HG02571 (cell line): Measurements from ENCODE around the gene TMEM144.
A peak's percentile ranks its signal among the peaks of the same experiment; 100 is the strongest.
"Not testable (repeated sequence)": the region's sequence is repeated elsewhere in the genome, so short reads cannot be mapped to it uniquely, and the experiment has no call there.

Source experiments
- ATAC-seq: cut with Tn5 transposase; IDR thresholded peaks from one replicate; pipeline ENCODE4 v1.9.1; 2021; ENCODE audit warnings: mild to moderate bottlenecking, moderate library complexity; ENCODE audit not compliant: unreplicated experiment

Gene TMEM144

DNA sequence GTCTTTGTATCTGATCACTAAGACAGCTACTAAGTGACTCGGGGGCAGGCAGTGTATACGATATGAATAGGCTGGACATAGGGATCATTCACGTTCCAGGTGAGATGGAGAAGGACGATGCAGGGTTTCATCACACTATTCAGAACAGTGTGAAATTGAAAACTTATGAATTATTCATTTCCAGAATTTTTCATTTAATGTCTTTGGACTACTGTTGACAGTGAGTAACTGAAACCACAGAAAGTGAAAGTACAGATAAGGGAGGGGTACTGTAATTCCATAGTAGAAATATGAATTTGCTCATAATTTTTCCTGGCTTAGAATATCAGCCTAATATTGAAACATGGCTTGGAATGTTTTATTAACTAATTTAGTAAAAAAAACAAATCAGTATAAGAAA, 24.4 kb downstream of the TMEM144 start:
- ATAC-seq, result no peak

DNA sequence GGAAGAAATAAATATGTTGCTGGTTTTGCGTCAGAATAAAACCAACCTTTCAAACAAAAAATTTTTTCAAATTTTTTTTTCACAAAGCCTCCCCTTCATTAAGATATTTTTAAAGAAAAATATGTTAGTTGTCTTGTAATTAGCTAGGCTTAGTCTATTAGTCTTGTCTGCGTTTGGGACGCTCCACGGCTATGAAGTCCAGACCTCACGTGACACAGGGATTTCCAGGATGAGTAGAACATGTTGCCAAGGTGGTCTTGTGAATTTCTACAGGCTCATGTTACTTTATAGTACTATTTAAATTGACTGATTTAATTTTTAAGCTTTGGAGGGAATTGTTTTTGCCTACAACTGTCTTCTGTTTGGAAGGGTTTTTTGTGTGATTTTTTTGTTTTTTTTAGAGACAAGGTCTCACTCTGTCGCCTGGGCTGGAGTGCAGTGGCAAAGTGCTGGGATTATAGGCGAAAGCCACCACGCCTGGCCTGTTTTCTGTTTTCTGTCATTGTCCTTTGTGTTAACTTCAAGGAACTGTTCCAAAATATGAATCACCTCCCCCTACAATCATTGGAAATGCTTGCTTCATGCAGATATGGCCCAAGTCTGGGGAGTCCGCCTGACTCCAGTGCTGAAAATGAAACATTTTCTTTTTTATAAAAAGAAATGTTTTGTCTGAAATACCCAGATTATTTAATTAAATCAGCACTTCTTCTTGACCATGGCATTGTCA, 26.2 kb downstream of the TMEM144 start:
- ATAC-seq, result no peak

DNA sequence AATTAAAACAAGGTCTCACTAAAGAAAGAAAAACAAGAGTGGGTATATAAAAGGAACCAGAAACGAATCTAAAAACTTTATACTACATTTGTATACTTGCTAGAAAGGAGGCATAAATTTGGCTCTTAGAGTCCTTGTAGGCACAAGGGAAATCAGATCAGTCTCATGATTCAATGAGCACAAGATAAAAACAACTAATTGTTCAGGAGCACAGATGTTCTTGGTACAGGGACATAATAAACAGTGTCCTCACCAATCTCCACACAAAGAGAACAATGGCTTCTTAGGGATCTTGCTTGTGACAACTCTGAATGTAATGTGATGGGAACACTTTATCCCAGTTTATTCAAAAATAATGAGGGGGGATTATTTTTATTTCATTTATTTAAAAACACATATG, 28.3 kb downstream of the TMEM144 start:
- ATAC-seq, result no peak

DNA sequence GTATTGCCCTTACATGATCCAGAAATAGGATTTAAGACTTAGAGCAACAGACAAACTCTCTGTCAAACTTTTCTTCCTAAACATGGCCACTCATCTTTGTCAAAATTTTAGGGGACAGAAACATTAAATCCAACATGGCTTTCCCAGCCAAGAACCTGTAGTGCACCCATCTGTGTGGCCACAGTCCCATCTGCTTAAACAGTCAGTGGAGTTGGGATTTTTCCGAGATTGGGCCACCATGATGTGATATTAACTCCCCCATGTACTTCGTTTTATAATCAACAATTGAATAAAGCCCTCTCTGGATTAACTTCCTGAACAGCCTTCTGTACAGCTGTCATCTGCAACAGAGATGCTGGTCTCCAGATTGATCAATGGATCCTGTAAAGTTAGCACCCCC, 28.9 kb downstream of the TMEM144 start:
- no peak for ATAC-seq

DNA sequence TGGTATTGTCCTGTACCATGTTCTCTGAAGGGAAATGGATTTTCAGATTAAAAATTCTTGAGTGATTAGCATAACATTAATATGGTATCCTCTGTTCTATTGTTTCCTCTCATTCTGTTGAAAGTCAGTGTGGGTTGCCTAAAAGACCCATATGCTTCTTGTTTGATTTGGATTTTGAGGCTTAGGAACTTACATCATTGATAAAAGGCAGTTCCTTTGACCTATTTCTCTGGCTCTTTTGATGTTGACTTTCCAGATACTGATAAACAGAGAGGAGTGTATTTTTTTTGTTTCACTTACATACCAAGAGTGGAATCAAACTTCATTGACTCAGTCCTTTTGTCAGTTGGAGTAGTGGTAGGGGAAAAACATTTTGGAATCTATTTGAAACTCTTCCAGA, 32.8 kb downstream of the TMEM144 start:
- no peak for ATAC-seq

DNA sequence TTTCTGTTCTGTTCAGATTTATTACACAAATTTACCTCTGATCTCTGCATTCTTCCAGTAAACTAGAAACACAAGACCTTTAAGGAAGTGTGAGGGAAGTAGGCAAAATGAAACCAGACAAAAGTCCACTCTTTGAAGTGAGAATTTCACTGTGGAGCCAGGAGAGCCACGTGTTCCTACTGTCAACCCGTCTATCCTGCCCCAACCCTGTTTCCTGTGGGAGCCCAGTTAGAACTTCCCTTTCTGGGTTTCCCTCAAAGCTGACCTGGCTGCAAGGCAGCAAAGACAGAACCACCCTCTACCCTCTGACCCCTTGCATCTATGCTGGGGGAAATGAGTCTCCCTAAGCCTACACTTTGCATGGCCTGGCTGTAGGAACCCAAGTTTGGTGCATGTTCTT, 40.0 kb downstream of the TMEM144 start:
- no peak for ATAC-seq

DNA sequence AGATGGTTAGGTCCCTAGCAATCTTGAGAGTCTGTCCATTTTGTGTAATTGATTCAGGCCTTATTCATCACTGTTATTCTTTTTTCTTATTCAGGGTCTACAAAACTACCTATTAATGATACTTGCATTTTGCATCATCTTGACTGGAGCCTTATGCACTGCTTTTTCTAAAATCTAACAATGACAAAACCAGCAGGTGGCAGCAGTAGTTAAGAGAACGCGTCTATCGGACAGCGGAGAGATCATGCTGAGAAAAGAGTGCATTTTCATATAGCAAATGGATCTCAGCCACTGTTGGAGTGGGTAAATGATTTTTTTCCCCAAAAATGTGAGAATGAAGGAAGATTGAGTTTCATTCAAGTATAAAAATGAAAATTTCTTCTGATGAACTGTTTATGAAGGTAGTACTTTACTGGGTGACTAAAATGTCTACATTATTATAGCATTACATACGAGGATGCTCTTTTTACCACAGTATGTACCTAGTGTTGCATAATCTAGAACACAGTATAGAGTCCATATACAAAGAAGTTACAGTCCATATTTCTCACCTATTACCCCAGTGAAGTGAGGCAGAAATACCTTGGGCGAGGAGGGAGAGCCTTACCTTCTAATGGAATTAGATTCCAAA, 43.2 kb downstream of the TMEM144 start:
- ATAC-seq, result peak; percentile 74

DNA sequence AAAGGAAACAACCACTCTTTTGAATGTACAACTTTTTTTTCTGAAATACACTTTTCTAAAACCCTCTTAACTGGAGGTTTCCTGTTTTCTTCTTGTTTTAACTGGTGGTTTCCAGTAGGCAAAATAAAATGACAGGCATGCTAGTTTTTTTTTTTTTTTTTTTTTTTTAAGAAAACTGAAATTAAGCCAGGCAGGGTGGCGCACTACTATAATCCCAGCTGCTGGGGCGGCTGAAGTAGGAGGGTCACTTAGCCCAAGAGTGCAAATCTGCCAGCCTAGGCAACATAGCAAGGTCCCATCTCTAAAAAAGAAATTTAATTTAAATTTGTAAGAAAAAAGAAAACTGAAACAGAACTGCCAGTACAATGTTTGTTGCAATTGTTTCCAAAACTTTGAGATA, 44.0 kb downstream of the TMEM144 start:
- no peak for ATAC-seq

DNA sequence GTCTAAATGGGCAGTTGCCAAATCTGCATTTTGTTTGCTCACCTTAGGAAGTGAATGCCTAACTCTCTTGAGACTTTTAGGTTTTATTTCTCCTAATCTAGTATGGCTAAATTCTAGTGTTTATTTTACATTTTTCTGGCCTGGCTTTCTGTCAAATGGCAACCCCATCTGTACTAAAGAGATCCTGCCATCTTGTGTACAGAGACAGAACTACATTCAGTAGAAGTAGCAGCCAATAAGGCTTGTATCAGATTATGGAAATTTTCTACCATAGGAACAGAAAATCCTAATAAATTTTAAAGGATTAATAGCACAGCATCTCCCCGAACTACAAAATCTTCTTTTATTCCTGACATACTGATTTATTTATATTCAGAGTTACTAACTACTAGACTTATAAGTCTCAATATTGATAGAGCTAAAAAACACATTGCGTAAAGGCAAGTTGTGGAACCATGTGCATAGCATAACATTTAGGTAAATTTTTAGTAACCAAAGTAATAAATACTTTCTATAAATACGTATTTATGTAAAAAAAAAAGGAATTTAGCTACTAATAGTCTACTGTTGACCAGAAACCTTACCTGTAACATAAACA, 45.5 kb downstream of the TMEM144 start:
- no peak for ATAC-seq

DNA sequence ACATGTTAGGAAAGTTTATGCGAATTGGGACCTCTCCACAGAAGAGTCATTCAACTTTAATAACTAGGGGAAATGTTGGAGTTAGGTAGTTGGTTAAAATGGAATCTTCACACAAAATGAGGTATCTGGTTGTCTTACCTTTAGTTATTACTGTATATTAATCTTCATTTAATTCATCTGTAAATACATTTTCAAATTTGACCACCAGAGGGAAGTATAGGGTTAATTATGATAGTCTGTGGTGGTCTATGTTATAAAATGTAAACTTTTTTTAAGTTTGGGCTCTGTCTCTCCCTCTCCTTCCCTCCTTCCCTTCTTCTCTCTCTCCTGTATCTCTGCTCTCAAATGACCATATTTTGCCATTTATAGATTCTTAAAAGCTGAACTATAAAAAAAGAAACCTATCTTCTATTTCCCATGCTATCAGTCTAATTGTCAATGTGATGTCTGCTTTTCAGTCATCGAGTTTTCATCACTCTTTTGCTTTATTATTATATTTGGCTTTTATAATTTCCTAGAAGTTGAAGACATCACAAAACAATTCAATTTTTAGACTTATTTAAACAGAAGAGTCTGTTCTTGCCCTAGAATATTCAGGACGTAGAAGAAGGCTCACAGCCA, 49.8 kb downstream of the TMEM144 start:
- ATAC-seq, result no peak

DNA sequence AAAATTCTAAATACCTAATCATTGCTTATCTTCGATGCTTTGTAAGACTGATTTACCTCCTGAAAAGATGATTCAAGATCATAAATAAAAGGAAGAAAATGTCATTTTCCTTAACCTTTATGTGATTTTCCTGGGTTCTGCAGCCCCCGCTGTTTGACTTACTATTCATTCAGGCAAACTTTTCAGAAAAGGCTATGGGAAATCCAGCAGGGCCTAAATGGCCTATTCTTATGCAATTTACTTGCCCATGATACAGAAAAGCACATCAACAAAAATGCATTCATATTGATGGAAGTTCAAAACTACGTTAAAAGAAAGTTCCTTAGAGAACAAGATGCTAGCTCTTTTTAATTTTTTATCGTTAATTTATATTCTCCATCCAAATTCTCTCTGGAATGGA, 51.2 kb downstream of the TMEM144 start:
- ATAC-seq, result no peak

DNA sequence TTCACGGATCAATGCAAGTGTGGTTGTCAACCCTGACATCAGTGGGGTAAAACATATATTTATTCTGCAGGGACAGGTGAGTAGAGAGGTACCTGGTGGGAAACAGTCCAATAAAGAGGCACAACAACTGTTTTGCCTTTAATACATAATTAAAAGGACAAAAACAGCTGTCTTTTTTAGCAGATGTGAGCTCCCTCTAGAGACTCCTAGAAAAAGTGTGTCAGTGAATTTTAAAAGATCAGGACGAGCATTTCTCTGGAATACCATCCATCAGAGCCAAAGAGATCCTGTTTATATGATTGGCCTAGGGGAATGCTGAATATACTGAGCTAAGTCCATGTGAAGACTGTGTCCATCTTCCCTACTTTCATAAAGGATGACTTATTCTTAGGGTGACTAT, 58.3 kb downstream of the TMEM144 start:
- no peak for ATAC-seq

DNA sequence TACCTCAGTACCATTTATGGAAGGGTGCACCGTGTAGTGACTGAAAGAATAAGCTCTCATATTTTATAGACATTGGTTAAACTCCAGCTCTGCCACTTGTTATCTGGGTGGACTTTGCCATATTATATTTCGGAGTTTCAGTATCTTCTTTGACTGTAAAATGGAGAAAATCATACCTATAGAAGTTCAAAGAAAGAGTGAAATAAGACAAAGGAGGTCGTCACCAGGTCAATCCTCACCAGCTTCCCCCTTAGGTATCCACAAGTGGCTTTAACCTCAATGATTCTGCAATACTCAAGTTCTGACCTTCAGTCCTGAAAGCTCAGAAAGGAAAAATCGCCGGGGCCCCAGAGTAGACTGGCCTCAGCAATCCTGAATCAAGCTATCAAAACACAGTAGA, 64.3 kb downstream of the TMEM144 start:
- no peak for ATAC-seq

DNA sequence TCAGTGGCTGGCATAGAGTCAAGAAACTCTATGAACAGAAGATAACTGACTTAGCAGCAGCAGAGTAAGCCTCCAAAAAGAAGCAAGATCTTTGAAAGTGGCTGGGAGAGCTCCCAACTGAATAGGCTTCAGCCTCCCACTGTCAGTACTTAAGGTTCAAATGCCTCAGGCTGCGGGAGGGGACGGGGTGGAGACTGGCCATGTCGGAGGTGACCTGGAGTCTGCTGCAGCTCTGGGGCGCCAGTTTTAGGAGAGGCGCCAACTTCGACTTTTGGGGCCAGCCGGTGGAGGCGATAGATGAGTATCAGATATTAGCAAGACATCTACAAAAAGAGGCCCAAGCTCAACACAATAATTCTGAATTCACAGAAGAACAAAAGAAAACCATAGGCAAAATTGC, 67.3 kb downstream of the TMEM144 start:
- no peak for ATAC-seq

DNA sequence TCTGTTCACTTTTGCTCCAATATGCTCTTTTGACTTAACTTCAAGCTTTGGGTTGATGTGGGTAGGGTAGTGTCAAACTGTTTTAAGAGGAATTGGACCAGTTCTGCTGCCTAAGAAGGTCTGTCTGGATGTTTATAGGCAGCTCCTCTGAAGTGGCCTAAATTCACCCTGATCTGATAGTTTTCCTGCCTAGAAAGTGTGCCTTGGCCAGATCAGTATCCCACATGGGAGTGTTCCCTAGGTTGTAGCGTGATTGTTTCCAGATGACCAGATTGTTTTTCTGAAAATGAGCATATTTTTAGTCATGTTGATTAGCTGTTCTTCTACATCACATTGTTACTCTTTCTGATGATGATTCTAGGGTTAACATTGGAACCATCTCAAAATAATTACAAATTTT, 68.8 kb downstream of the TMEM144 start:
- ATAC-seq, result not testable (repeated sequence)

DNA sequence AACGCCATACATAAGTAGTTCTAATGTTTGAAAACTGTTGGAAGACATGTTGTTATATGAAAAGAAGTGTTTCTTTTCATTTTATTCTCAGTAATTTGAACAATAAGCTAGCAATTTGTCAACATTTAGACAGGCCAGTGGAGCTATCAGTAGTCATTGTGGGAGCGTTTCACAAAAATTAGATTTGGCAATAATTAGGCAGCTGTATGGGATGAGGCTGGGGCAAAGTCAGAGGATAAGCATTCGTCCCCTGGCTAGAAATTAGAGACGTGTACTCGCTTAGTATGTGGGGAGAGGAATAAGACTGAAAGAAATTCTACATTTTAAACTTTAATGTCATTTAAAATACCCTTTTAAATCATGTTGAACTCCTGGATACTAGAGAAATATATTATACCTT, 70.6 kb downstream of the TMEM144 start:
- ATAC-seq, result no peak

DNA sequence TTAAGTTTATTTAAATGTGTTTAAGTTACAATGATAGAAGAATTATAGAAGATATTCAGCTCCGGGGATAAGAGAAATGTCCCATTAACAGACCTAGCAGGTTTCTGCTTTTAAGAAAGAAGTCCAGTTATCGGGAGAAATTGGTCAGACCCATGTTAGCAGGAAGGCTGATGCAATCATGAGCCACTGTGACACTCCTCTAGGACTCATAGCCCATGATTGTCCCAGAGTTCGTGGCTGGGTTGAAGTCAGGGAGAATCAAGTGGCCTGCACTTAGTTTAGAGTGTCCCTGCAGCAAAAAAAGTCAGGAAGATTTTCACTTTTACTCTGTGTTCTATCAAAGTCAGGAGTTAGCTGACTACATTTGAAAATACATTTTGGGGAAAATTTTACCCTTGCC, 72.0 kb downstream of the TMEM144 start:
- no peak for ATAC-seq

DNA sequence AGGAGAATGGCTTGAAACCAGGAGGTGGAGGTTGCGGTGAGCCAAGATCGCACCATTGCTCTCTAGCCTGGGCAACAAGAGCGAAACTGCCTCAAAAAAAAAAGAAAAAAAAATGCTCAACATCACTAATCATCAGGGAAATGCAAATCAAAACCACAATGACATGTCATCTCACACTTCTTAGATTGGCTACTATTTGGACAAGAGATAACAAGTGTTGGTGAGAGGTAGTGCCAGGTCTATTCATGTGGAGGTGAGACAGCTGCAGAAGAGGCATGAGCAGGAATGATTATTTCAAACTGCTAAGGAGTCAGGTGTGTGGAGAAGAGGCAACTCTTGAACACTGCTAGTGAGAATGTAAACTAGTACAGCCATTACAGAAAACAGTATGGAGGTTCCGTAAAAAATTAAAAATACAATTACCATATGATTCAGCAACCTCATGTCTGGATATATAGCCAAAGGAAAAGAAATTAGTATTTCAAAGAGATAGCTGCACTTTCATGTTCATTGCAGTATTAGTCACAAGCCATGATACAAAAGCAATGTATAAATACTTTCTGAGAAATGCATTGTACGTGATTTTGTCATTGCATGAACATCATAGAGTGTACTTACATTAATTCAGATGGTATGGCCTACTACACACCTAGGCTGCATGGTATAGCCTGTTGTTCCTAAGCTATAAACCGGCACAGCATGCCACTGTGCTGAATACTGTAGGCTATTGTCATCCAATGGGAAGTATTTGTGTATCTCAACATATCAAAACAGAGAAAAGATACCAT, 75.3 kb downstream of the TMEM144 start:
- no peak for ATAC-seq

DNA sequence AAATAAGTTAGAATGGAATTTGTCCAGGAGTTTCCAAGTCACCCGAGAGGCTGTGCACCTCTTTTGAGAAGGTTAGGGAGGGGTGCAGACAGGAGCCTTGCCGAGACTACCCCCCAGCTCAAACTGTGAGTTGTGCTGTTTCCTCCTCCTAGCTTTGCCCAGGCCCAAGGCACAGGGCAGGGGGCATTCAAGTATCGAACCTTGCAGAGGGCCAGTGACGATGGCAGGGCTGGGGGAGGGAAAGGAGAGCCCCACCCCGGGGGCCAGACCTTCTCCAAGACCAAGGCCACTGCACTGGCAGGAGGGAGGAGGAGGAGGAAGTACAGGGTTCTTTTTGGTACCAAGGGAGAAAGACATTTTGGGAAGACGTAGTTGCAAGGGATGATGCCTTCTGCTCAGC, 80.6 kb downstream of the TMEM144 start:
- no peak for ATAC-seq

DNA sequence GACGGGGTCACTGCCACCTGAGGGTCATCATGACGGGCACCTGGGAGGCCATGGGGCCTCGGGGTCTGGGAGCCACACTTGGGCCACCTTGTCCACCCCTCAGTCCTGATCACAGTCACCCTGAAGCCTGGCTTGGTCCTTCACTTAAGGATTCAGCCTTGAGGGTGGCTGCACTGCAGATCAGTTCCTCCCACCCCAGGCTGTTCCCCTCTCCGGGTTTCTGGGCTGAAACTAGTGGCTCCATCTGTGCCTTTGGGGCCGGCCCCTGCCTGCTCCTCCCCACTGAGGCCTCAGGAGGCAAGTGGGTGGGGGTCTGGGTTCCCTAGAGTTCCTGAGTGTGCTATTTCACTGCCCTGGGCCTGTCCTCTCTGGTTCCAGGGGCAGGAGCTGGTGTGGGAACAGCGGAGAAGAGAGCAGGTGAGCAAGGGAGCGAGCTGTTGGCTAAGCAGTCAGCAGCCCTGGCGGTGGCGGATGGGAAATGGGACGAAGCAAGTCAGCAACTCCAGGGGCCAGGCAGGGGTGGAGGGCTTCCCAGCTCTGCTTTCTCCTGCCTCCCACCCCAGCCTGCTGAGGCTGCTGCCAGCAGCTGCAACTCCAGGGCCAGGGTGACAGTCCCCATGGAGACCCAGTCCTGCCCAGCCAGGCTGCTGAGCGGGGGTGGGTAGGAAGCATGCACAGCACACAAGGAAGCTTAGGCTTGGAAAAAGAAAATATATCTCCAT, 81.2 kb downstream of the TMEM144 start:
- no peak for ATAC-seq

DNA sequence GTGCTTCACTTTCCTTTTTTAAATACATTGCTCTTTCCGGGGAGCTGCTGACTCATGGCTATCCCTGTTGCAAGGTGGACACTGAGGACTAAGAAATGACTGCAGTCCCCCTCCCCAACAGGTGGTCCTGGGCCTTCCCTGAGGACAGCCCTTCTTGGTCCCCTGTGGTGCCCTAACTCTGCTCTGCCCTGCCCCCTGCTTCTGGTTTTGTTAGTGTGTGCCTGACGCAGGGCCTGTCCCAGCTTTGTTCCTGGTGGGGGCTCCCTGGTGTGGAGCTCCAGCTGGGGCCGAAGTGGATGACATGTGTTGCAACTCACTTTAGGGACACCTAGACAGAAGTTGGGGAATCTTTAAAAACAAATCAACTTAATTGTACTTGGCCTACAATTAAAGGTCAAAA, 81.9 kb downstream of the TMEM144 start:
- no peak for ATAC-seq
